Cardiac fibroblast (primary cell): ENCODE results near the gene RAB20.

Experiments used
- DNase-seq, 2 donors: peaks; one replicate each; pipeline versions ENCODE4 v3.0.0 to v3.0.0-alpha.2; 2010; ENCODE audit warnings: low read depth in 2 of 2
- H3K4me3 ChIP-seq, 2 donors: replicated peaks in 1 of 2; 1 replicate in 1 of 2; 2 replicates in 1 of 2; pipeline ENCODE4 v1.5.1; 2011; ENCODE audit warnings: low read depth in 2 of 2, low read length in 2 of 2, mild to moderate bottlenecking in 2 of 2, moderate library complexity in 1 of 2
- CTCF ChIP-seq: IDR thresholded peaks from one replicate; pipeline ENCODE4 v1.5.1; 2011; ENCODE audit warnings: low read depth, mild to moderate bottlenecking, low read length, inconsistent platforms

The RAB20 gene

GRCh38 chr13:110479215-110479545, 82.3 kb downstream of the RAB20 start:
- no peak for DNase-seq
- no peak for TF ChIP-seq CTCF
- no peak overlapping the region for H3K4me3 ChIP-seq

- H3K4me3 ChIP-seq, result no peak overlapping the region
- no peak for TF ChIP-seq CTCF
- DNase-seq, result no peak
Measured at GRCh38 chr13:110478405-110479214, 82.9 kb downstream of the RAB20 start.

- H3K4me3 ChIP-seq, result no peak overlapping the region
- DNase-seq, result no peak
- TF ChIP-seq CTCF, result no peak
Measured at GRCh38 chr13:110477706-110478245, 83.7 kb downstream of the RAB20 start.

GRCh38 chr13:110476220-110476617, 85.3 kb downstream of the RAB20 start:
- no peak overlapping the region for H3K4me3 ChIP-seq
- no peak for DNase-seq
- TF ChIP-seq CTCF, result no peak

DNA sequence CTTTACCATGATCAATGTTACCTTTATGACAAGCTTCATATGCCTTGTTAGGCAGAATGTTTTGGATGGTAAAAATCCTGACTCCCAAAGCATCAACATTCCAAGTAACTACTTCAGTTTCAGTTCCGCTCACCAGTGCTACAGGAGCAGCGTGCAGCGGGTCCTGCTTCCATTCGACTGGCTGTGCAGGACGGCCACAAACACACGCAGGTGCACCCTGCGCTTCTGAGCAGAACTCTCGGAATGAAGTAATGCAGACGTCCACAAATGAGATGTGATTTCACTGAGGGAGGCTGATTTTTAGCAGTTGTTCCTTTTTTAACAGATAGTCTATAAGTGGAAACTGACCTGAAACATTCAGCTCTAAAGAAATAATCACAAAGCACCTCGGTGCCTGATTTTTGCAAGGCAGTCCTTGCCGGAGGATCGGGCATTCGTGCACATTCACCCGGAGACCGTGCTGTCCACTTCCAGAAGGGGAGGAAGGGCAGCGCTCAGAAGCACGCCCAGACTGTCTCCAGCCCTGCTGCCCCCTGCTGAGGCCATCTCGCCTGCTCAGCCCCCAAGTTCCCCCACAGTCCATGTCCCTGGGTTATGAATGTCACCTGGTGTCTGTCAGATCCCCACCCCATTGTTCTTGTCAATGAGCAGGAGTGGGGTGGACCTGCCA, 85.8 kb downstream of the RAB20 start:
- no peak for TF ChIP-seq CTCF
- DNase-seq, result no peak
- H3K4me3 ChIP-seq, result no peak overlapping the region

GRCh38 chr13:110475117-110475516, 86.4 kb downstream of the RAB20 start:
- TF ChIP-seq CTCF, result no peak
- no peak overlapping the region for H3K4me3 ChIP-seq
- no peak for DNase-seq
